Measurements from ENCODE around the gene PYY.
"Not testable (repeated sequence)": the region's sequence is repeated elsewhere in the genome, so short reads cannot be mapped to it uniquely, and the experiment has no call there.

PYY gene

DNA sequence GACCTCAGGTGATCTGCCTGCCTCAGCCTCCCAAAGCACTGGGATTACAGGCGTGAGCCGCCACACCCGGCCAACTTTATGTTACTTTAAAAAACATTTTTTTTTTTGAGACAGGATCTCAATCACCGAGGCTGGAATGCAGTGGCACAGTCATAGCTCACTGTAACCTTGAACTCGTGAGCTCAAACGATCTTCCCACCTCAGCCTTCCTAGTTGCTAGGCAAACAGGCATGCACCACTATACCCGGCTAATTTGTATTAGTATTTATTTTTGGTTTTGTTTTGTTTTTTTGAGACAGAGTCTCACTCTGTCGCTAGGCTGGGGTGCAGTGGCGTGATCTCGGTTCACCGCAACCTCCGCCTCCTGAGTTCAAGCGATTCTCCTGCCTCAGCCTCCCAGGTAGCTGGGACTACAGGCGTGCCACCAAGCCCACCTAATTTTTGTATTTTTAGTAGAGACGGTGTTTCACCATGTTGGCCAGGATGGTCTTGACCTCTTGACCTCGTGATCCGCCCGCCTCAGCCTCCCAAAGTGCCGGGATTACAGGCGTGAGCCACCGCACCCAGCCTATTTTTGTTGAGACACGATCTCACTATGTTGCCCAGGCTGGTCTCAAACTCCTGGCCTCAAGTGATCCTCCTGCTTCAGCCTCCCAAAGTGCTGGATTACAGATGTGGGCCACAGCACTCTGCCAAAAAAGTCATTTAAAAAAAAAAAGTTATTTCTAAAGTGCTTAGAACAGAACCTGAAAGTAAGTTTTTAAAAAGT lies 18.9 kb upstream of the PYY start:
- not testable (repeated sequence) for H3K4ac ChIP-seq (ENCODE audit: low read depth, low read length); H3K4me3 ChIP-seq (ENCODE audit: low read depth, low read length); H2AFZ ChIP-seq (ENCODE audit: insufficient read depth, low read length, poor library complexity); DNase-seq; H3K4me2 ChIP-seq (ENCODE audit: low read length); H3K18ac ChIP-seq (ENCODE audit: low read length); H3K9ac ChIP-seq (ENCODE audit: low read length); H3K23ac ChIP-seq (ENCODE audit: low read length); H4K8ac ChIP-seq (ENCODE audit: low read depth, low read length); H3K4me1 ChIP-seq (ENCODE audit: control insufficient read depth in 1 of 2, insufficient read depth in 2 of 2, low read length in 2 of 2); H2BK5ac ChIP-seq (ENCODE audit: low read depth, low read length, poor library complexity); H2BK12ac ChIP-seq (ENCODE audit: low read length); H3K9me3 ChIP-seq (ENCODE audit: insufficient read depth, low read depth, low read length); H3K27ac ChIP-seq (ENCODE audit: low read depth, low read length); H3K79me1 ChIP-seq (ENCODE audit: low read length); H3K14ac ChIP-seq (ENCODE audit: low read length); H4K91ac ChIP-seq (ENCODE audit: low read depth, low read length); H4K12ac ChIP-seq (ENCODE audit: low read depth, low read length); H3K36me3 ChIP-seq (ENCODE audit: control insufficient read depth in 1 of 2, insufficient read depth in 2 of 2, low read length in 2 of 2); H3K79me2 ChIP-seq (ENCODE audit: control insufficient read depth, insufficient read depth, low read length, poor library complexity); H3K27me3 ChIP-seq (ENCODE audit: insufficient read depth, low read length); H2AK5ac ChIP-seq (ENCODE audit: low read length); H2BK120ac ChIP-seq (ENCODE audit: insufficient read depth, low read length, poor library complexity)
- WGBS (ENCODE audit: extremely low coverage, insufficient coverage, insufficient read length): no CpG with 5 or more reads among the region's 22 CpGs

DNA sequence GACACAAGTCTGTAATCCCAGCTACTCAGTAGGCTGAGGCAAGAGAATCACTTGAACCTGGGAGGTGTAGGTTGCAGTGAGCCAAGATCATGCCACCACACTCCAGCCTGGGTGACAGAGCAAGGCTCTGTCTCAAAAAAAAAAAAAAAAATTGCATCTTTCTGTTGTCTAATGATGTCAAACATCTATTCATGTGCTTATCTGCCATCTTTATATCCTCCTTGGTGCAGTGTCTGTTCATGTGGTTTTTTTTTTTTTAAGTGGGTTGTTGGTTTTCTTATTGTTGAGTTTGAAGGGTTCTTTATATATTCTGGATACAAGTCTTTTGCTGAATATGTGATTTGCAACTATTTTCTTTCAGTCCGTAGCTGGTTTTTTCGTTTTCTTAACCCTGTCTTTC lies 17.7 kb upstream of the PYY start:
- not testable (repeated sequence) for H3K27me3 ChIP-seq (ENCODE audit: insufficient read depth, low read length); DNase-seq; H3K4me3 ChIP-seq (ENCODE audit: low read depth, low read length); H3K9me3 ChIP-seq (ENCODE audit: insufficient read depth, low read depth, low read length); H3K4ac ChIP-seq (ENCODE audit: low read depth, low read length); H2BK120ac ChIP-seq (ENCODE audit: insufficient read depth, low read length, poor library complexity); H2AFZ ChIP-seq (ENCODE audit: insufficient read depth, low read length, poor library complexity); H3K4me2 ChIP-seq (ENCODE audit: low read length); H2BK12ac ChIP-seq (ENCODE audit: low read length); H4K8ac ChIP-seq (ENCODE audit: low read depth, low read length); H3K79me2 ChIP-seq (ENCODE audit: control insufficient read depth, insufficient read depth, low read length, poor library complexity); H3K36me3 ChIP-seq (ENCODE audit: control insufficient read depth in 1 of 2, insufficient read depth in 2 of 2, low read length in 2 of 2); H3K23ac ChIP-seq (ENCODE audit: low read length); H3K9ac ChIP-seq (ENCODE audit: low read length); H3K4me1 ChIP-seq (ENCODE audit: control insufficient read depth in 1 of 2, insufficient read depth in 2 of 2, low read length in 2 of 2); H2BK5ac ChIP-seq (ENCODE audit: low read depth, low read length, poor library complexity); H3K27ac ChIP-seq (ENCODE audit: low read depth, low read length); H2AK5ac ChIP-seq (ENCODE audit: low read length); H4K12ac ChIP-seq (ENCODE audit: low read depth, low read length); H4K91ac ChIP-seq (ENCODE audit: low read depth, low read length); H3K79me1 ChIP-seq (ENCODE audit: low read length); H3K18ac ChIP-seq (ENCODE audit: low read length); H3K14ac ChIP-seq (ENCODE audit: low read length)
- no CpG with 5 or more reads among the region's 2 CpGs for WGBS (ENCODE audit: extremely low coverage, insufficient coverage, insufficient read length)

DNA sequence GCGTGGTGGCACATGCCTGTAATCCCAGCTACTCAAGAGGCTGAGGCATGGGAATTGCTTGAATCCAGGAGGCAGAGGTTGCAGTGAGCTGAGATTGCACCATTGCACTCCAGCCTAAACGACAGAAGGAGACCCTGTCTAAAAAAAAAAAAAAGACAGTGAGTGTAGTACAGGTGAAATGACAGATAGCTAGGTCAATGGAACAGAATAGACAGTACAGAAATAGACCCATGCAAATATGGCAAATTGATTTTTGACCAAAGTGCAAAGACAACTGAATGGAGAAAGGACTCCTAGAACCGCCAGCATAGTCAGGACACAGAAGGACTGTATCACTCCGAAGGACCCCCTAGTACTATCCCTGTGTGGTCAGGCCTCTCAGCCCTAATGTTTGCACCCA lies 16.6 kb upstream of the PYY start:
- Histone ChIP-seq H3K27me3 (ENCODE audit: insufficient read depth, low read length) (no peaks in the 10 kb centered on the region), H3K4me2 (ENCODE audit: low read length) (no peak overlapping the region), H2AK5ac (ENCODE audit: low read length) (no peak overlapping the region), H2BK12ac (ENCODE audit: low read length) (no peak overlapping the region), H3K36me3 (ENCODE audit: control insufficient read depth in 1 of 2, insufficient read depth in 2 of 2, low read length in 2 of 2) (no peaks in the 10 kb centered on the region), H3K27ac (ENCODE audit: low read depth, low read length) (no peak overlapping the region), H3K9ac (ENCODE audit: low read length) (no peak overlapping the region), H4K91ac (ENCODE audit: low read depth, low read length) (no peak overlapping the region), H2BK5ac (ENCODE audit: low read depth, low read length, poor library complexity) (no peak overlapping the region), H3K18ac (ENCODE audit: low read length) (no peak overlapping the region), H3K4me1 (ENCODE audit: control insufficient read depth in 1 of 2, insufficient read depth in 2 of 2, low read length in 2 of 2) (peaks cover 0 to 2% of the 10 kb centered on the region in 2 experiments), H3K4me3 (ENCODE audit: low read depth, low read length) (no peak overlapping the region), H3K23ac (ENCODE audit: low read length) (no peak overlapping the region), H2AFZ (ENCODE audit: insufficient read depth, low read length, poor library complexity) (no peak overlapping the region), H3K79me1 (ENCODE audit: low read length) (no peaks in the 10 kb centered on the region), H4K8ac (ENCODE audit: low read depth, low read length) (no peak overlapping the region), H3K9me3 (ENCODE audit: insufficient read depth, low read depth, low read length) (no peaks in the 10 kb centered on the region), H4K12ac (ENCODE audit: low read depth, low read length) (no peak overlapping the region), H3K4ac (ENCODE audit: low read depth, low read length) (no peak overlapping the region), H2BK120ac (ENCODE audit: insufficient read depth, low read length, poor library complexity) (no peak overlapping the region), H3K79me2 (ENCODE audit: control insufficient read depth, insufficient read depth, low read length, poor library complexity) (no peaks in the 10 kb centered on the region), H3K14ac (ENCODE audit: low read length) (no peak overlapping the region)
- DNase-seq: no peak
- WGBS (ENCODE audit: extremely low coverage, insufficient coverage, insufficient read length): no CpG with 5 or more reads among the region's 4 CpGs

- Histone ChIP-seq H3K36me3 (ENCODE audit: control insufficient read depth in 1 of 2, insufficient read depth in 2 of 2, low read length in 2 of 2) (no peaks in the 10 kb centered on the region), H3K4me1 (ENCODE audit: control insufficient read depth in 1 of 2, insufficient read depth in 2 of 2, low read length in 2 of 2) (peaks cover 0 to 2% of the 10 kb centered on the region in 2 experiments), H2BK120ac (ENCODE audit: insufficient read depth, low read length, poor library complexity) (no peak overlapping the region), H3K18ac (ENCODE audit: low read length) (no peak overlapping the region), H3K23ac (ENCODE audit: low read length) (no peak overlapping the region), H3K9me3 (ENCODE audit: insufficient read depth, low read depth, low read length) (no peaks in the 10 kb centered on the region), H3K4me3 (ENCODE audit: low read depth, low read length) (no peak overlapping the region), H3K79me1 (ENCODE audit: low read length) (no peaks in the 10 kb centered on the region), H3K4me2 (ENCODE audit: low read length) (no peak overlapping the region), H3K79me2 (ENCODE audit: control insufficient read depth, insufficient read depth, low read length, poor library complexity) (no peaks in the 10 kb centered on the region), H3K27ac (ENCODE audit: low read depth, low read length) (no peak overlapping the region), H2BK12ac (ENCODE audit: low read length) (no peak overlapping the region), H3K27me3 (ENCODE audit: insufficient read depth, low read length) (no peaks in the 10 kb centered on the region), H3K4ac (ENCODE audit: low read depth, low read length) (no peak overlapping the region), H3K9ac (ENCODE audit: low read length) (no peak overlapping the region), H2BK5ac (ENCODE audit: low read depth, low read length, poor library complexity) (no peak overlapping the region), H2AK5ac (ENCODE audit: low read length) (no peak overlapping the region), H4K8ac (ENCODE audit: low read depth, low read length) (no peak overlapping the region), H4K91ac (ENCODE audit: low read depth, low read length) (no peak overlapping the region), H3K14ac (ENCODE audit: low read length) (no peak overlapping the region), H4K12ac (ENCODE audit: low read depth, low read length) (no peak overlapping the region), H2AFZ (ENCODE audit: insufficient read depth, low read length, poor library complexity) (no peak overlapping the region)
- DNase-seq: no peak
- no CpG with 5 or more reads among the region's 9 CpGs for WGBS (ENCODE audit: extremely low coverage, insufficient coverage, insufficient read length)
Measured at GRCh38 chr17:43967251-43967875, 13.6 kb upstream of the PYY start.

Data from trophoblast cell (in vitro differentiated cells and primary cell).